ENCODE measurements around the gene HSF2BP.
"Not testable (repeated sequence)": the region's sequence is repeated elsewhere in the genome, so short reads cannot be mapped to it uniquely, and the experiment has no call there.

The HSF2BP gene

GRCh38 chr21:43659136-43660000 is at the start of gene HSF2BP, which contains the start of gene RRP1B:
TSS of gene HSF2BP (minus strand) at chr21:43659488. CDS start at chr21:43658096, 1,392 bp downstream.
TSS of gene RRP1B (plus strand) at chr21:43659560. CDS start at chr21:43659665, 105 bp downstream.
- DNase-seq, result peak; percentile 59

GRCh38 chr21:43708745-43709381 is 49.6 kb upstream of the HSF2BP start:
- no peak for DNase-seq

GRCh38 chr21:43707462-43707861 is 48.2 kb upstream of the HSF2BP start:
- no peak for DNase-seq

GRCh38 chr21:43703035-43703880 is 44.0 kb upstream of the HSF2BP start:
- no peak for DNase-seq

GRCh38 chr21:43702785-43703034 is 43.4 kb upstream of the HSF2BP start:
- no peak for DNase-seq

GRCh38 chr21:43701936-43702784 is 42.9 kb upstream of the HSF2BP start:
- no peak for DNase-seq

- no peak for DNase-seq
These were observed 40.8 kb upstream of the HSF2BP start for GRCh38 chr21:43699933-43700599.

GRCh38 chr21:43699492-43699777 is 40.1 kb upstream of the HSF2BP start:
- not testable (repeated sequence) for DNase-seq

- no peak for DNase-seq
These were observed 38.7 kb upstream of the HSF2BP start for GRCh38 chr21:43697758-43698643.

GRCh38 chr21:43696214-43696613 is 36.9 kb upstream of the HSF2BP start:
- DNase-seq, result no peak

GRCh38 chr21:43694437-43695079 is 35.3 kb upstream of the HSF2BP start:
- DNase-seq, result no peak

- DNase-seq, result no peak
These were observed 34.7 kb upstream of the HSF2BP start for GRCh38 chr21:43693981-43694380.

GRCh38 chr21:43692949-43693348 is 33.7 kb upstream of the HSF2BP start:
- DNase-seq, result no peak

GRCh38 chr21:43691801-43692200 is 32.5 kb upstream of the HSF2BP start:
- no peak for DNase-seq

- DNase-seq, result no peak
These were observed 32.0 kb upstream of the HSF2BP start for GRCh38 chr21:43691086-43691795.

- DNase-seq, result no peak
These were observed 31.1 kb upstream of the HSF2BP start for GRCh38 chr21:43690346-43690745.

GRCh38 chr21:43689556-43690337 is 30.5 kb upstream of the HSF2BP start:
- DNase-seq, result no peak

- no peak for DNase-seq
These were observed 29.6 kb upstream of the HSF2BP start for GRCh38 chr21:43688906-43689305.
